KMS-11 (cell line): Measurements from ENCODE around the gene S100A8.

Experiments
- H2AFZ ChIP-seq: fragments of 200-600 bp; sonication (generic); 2 replicates; pipeline ENCODE4 v1.6.1; 2016; ENCODE audit warnings: antibody characterized with exemption, mixed run types, low read depth
- H3K27ac ChIP-seq: fragments of 200-600 bp; sonication (generic); 2 replicates; pipeline ENCODE4 v1.6.1; 2016; ENCODE audit warnings: mild to moderate bottlenecking, mixed run types
- H3K27me3 ChIP-seq: fragments of 200-600 bp; sonication (generic); 2 replicates; pipeline ENCODE4 v1.6.1; 2017; ENCODE audit warnings: mild to moderate bottlenecking, low read depth, mixed run types, moderate library complexity; ENCODE audit not compliant: insufficient read depth
- H3K36me3 ChIP-seq: fragments of 200-600 bp; sonication (generic); 2 replicates; pipeline ENCODE4 v1.6.1; 2017; ENCODE audit warnings: mild to moderate bottlenecking, mixed run types; ENCODE audit not compliant: insufficient read depth
- H3K4me1 ChIP-seq: fragments of 200-600 bp; sonication (generic); 2 replicates; pipeline ENCODE4 v1.6.1; 2016; ENCODE audit warnings: mild to moderate bottlenecking, low read depth, mixed run types; ENCODE audit not compliant: poor library complexity, severe bottlenecking
- H3K4me2 ChIP-seq: fragments of 200-600 bp; sonication (generic); 2 replicates; pipeline ENCODE4 v1.7.0; 2016; ENCODE audit warnings: mild to moderate bottlenecking, mixed run types
- H3K4me3 ChIP-seq: fragments of 200-600 bp; sonication (generic); IDR thresholded peaks from 2 replicates; pipeline ENCODE4 v1.6.1; 2017; ENCODE audit warnings: low read depth, low read length, mixed read lengths; ENCODE audit not compliant: insufficient read depth
- H3K79me2 ChIP-seq: fragments of 200-600 bp; sonication (generic); 2 replicates; pipeline ENCODE4 v1.6.1; 2016; ENCODE audit warnings: low read depth, mixed run types; ENCODE audit not compliant: insufficient read depth
- H3K9ac ChIP-seq: fragments of 200-600 bp; sonication (generic); 2 replicates; pipeline ENCODE4 v1.6.1; 2016; ENCODE audit warnings: mild to moderate bottlenecking, mixed run types
- H4K20me1 ChIP-seq: fragments of 200-600 bp; sonication (generic); 2 replicates; pipeline ENCODE4 v1.6.1; 2016; ENCODE audit warnings: mild to moderate bottlenecking, mixed run types; ENCODE audit not compliant: insufficient read depth
- CTCF ChIP-seq: fragments of 200-600 bp; sonication (generic); conservative IDR thresholded peaks from 2 replicates; pipeline ENCODE4 v1.6.1; 2017; ENCODE audit warnings: low read depth, mild to moderate bottlenecking, antibody characterized with exemption, low read length, moderate library complexity, mixed read lengths

S100A8 gene

GRCh38 chr1:153434746-153435455 is 44.0 kb upstream of the S100A8 start:
- Histone ChIP-seq H3K27me3 (no peaks in the 10 kb centered on the region), H3K4me2 (no peak overlapping the region), H3K4me1 (no peaks in the 10 kb centered on the region), H3K4me3 (no peak overlapping the region), H4K20me1 (no peaks in the 10 kb centered on the region), H2AFZ (no peak overlapping the region), H3K27ac (no peak overlapping the region), H3K79me2 (no peaks in the 10 kb centered on the region), H3K9ac (no peak overlapping the region), H3K36me3 (no peaks in the 10 kb centered on the region)
- no peak for TF ChIP-seq CTCF

GRCh38 chr1:153432874-153433681 is 42.2 kb upstream of the S100A8 start:
- TF ChIP-seq CTCF: no peak
- H3K79me2 ChIP-seq: no peaks in the 10 kb centered on the region
- no peak overlapping the region for H3K4me3 ChIP-seq

GRCh38 chr1:153431928-153432327 is 41.1 kb upstream of the S100A8 start:
- H3K27ac ChIP-seq: no peak overlapping the region
- no peaks in the 10 kb centered on the region for H3K27me3 ChIP-seq
- H3K4me2 ChIP-seq: no peak overlapping the region
- no peaks in the 10 kb centered on the region for H3K79me2 ChIP-seq
- no peaks in the 10 kb centered on the region for H3K4me1 ChIP-seq
- H3K4me3 ChIP-seq: no peak overlapping the region
- no peak for TF ChIP-seq CTCF
- H4K20me1 ChIP-seq: no peaks in the 10 kb centered on the region
- no peak overlapping the region for H2AFZ ChIP-seq
- H3K36me3 ChIP-seq: no peaks in the 10 kb centered on the region
- H3K9ac ChIP-seq: no peak overlapping the region

More at GRCh38 chr1:153432874-153433681, 42.2 kb upstream of the S100A8 start:
- Histone ChIP-seq H3K27ac (no peak overlapping the region), H3K27me3 (no peaks in the 10 kb centered on the region), H3K4me2 (no peak overlapping the region), H4K20me1 (no peaks in the 10 kb centered on the region), H3K9ac (no peak overlapping the region), H3K36me3 (no peaks in the 10 kb centered on the region), H3K4me1 (no peaks in the 10 kb centered on the region), H2AFZ (no peak overlapping the region)

- H3K4me3 ChIP-seq: no peak overlapping the region
- no peak for TF ChIP-seq CTCF
- H2AFZ ChIP-seq: no peak overlapping the region
- H3K9ac ChIP-seq: no peak overlapping the region
- H3K27ac ChIP-seq: no peak overlapping the region
- no peaks in the 10 kb centered on the region for H3K27me3 ChIP-seq
- no peak overlapping the region for H3K4me2 ChIP-seq
- H3K79me2 ChIP-seq: no peaks in the 10 kb centered on the region
- no peaks in the 10 kb centered on the region for H3K4me1 ChIP-seq
- H3K36me3 ChIP-seq: no peaks in the 10 kb centered on the region
- no peaks in the 10 kb centered on the region for H4K20me1 ChIP-seq
These were observed 40.6 kb upstream of the S100A8 start for GRCh38 chr1:153431427-153431826.
